GM21825 (cell line): ENCODE data around the gene FZD7.

Source experiments
- ATAC-seq: cut with Tn5 transposase; IDR thresholded peaks from one replicate; pipeline ENCODE4 v1.9.1; 2021; ENCODE audit warnings: mild to moderate bottlenecking, moderate library complexity; ENCODE audit not compliant: unreplicated experiment

FZD7 gene

DNA sequence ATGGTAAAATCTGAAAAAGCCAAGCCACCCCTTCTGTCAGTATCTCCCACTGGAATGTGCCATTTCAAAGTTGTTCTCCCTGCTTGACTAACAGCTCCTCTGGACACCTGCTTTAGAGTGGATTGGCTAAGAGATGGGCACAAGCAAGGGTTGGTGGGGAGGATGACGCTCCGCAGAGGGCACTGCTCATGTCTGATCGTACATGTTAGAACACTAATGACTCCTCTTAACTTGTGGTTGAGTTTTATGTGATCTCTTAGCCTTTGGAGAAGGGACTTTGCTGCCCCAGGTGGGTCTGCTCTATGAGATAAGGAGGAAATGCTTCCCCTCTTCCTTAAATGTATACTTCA is 31.2 kb downstream of the FZD7 start:
- ATAC-seq = no peak

DNA sequence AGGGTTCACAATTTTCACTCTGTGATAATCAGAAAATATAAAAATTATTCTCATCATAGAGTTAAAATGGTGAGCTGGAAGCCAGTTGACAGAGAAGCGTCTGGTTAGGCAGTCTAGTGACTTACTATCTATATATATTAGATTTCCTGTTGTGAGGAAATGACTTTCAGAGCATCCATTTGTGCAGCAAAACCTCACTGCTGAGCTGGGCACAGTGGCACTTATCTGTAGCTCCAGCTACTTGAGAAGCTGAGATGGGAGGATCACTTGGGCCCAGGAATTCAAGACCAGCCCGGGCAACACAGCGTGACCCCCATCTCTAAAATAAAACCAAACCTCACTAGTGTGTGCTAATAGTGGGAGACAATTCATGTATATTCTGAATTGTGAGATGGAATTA is 32.2 kb downstream of the FZD7 start:
- ATAC-seq = no peak

DNA sequence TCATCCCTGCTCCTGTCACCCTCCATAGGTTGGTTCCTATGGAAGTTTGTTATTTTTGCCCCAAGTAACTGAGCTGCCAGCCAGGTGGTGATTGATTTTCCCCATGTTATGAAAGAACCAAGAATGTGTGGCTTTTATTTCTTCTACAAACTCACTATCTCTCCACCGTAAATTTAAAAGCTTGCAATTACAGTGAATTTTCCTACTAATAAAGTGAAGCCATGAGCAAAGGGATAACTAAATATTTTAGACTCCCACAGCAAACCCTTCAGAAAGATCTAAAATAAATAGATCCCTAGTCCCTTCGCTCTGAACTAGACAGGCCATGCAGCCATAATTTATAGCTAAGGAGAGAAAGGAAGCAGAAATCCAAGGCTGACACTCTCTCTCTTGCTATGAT is 33.2 kb downstream of the FZD7 start:
- ATAC-seq = no peak

DNA sequence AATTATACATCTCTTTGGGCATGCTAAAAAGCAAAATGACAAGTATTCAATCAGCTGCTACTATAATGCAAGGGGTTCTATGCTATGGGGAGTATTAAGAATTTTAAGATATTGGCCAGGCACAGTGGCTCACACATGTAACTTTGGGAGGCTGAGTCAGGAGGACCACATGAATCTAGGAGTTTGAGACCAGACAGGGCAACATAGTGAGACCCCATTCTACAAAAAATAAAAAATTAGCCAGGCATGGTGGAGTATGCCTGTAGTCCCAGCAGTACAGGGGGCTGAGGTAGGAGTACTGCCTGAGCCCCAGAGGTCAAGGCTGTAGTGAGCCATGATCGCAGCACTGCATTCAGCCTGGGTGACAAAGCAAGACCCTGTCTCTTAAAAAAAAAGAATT is 33.9 kb downstream of the FZD7 start:
- no peak for ATAC-seq

DNA sequence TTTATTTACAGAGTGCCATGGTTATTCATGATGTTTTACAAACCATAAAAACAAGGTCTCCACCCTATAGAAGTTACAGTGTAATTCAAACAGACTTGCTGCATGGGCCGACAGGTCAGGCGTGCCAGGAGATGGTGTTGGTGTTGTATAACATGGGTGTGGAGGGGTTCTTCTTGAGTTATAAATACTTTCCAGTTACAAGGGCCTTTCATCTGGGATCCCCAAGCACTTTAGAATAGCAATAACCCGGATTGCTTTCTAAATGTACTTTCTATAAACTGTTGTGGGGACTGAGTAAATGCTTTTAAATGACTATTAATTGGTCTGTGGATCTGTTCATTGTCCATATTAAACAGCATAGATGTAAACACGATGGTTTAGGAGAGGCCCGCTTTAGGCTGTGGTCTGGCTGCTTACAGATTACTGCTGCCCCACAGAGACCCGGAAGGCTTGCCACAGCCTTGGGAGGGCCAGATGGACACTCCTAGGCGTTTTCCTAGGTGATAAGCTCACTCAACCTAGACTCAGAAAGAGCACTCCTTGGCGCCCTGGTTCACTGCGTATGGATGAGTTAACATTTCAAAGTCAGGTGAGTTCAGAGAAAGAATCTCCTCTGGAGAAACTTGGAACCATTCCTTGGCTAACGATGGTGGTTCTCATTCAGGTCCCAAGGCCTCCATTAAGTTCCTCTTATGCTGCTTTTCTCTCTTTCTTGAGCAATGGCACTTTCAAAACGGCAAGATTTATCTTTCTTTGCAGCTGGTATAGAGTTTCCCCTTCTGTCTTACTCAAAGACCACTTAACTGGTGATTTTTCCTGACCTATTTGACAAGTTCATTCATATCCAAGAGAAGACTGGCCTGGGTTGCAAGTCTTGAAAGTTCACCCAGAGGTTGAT is 35.8 kb downstream of the FZD7 start:
- ATAC-seq = no peak

DNA sequence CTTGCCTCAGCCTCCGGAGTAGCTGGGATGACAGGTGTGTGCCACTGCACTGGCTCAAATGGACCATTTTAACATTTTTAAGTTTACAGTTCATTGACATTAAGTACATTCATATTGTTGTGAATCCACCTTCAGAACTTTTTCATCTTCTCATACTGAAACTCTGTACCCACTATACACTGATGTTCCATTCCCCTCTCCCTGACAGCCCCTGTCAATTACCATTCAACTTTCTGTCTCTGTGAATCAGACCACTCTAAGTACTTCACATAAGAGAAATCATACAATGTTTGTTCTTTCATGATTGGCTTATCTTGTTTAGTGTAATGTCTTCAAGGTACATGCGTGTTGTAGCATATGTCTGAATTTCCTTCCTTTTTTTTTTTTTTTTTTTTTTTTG is 37.5 kb downstream of the FZD7 start:
- no peak for ATAC-seq

DNA sequence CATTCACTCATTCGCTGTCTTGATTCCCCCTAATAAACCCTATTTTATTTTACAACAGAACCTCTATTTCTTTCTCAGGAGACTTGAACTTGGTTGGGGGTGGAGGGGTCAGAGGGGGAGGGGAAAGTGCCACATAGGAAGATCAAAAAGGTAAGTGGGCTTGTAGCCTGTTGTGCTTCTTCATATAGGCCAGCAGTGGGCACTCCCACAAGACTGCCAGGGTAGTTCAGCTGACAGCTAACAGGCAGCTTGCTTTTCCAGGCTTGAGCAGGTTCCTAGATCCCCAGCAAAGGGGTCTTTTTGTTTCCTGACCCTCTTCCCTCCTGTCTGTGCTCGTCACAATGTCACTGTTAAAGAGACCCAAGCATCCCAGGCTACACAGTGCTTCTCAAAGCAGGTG is 38.6 kb downstream of the FZD7 start:
- no peak for ATAC-seq

DNA sequence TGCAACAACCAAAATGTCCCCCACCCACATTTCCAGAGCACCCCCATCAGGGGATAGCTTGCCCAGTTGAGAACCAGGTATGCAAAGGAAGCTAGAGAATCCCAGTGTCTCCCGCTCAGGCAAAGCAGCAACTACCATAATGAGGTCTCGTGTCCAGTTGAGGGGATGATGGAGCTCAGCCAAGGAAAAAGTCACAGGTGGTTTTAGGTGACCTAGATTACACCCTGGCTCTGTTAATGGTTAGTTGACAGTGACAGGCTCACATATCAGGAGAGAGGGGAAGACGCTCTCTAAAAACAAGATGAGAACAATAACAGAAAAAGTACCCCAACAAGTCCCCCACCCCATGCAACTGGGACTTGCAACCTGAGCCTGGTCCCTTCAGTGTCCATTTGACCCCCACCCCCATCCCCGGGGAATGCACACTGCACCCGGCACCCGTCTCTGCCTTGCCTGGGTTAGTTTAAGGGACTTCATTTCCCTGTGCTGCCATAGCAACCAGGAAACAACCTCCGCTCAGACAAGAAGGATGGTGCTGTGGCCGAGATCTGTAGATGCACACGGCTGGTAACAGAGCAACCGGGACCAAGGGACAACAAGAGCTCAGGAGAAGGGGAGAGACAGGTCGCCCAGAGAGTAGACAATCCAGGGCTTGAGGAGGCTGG is 39.2 kb downstream of the FZD7 start, which contains the start of gene KIAA2012:
TSS of gene KIAA2012 (plus strand) at position 519 of the 665 bp plus-strand sequence. CDS start 373 bp downstream, outside the sequence.
- ATAC-seq = no peak

DNA sequence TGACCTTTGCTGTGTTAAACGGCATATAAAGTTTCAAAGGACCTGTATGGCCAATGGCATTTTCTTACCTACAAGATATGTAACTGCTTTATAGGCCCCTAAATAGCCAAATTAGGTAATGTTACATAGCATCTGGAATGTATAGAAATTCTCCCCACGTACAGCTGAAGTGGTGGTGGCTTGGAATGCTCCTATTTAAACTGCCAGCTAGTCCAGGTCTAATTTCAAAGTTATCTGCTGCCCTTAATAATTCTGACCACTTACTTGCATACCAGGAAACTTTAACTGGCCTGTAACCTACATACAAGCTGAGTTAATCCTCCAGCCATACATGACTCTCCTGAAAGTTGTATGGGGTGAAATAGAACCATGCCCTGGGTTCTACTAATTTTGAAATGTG is 40.7 kb downstream of the FZD7 start:
- ATAC-seq = no peak

DNA sequence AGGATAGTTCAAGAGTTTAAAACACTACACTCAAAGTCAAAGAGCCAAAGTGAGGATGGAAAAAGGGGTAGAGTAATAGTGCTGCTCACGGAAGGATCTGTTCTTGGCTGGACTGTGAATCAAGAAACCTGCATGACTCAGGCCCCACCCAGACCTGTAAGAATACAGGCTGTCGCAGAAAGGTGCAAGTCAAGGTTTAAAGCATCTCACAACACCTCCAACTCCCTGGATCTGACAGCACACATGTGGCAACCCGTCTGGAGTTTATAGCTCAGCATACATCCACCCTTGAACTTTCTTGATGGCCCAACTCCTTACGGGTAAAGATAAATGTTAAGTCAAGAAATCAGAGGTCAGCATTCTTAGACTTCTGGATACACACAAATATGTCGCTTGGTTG is 45.7 kb downstream of the FZD7 start:
- no peak for ATAC-seq

DNA sequence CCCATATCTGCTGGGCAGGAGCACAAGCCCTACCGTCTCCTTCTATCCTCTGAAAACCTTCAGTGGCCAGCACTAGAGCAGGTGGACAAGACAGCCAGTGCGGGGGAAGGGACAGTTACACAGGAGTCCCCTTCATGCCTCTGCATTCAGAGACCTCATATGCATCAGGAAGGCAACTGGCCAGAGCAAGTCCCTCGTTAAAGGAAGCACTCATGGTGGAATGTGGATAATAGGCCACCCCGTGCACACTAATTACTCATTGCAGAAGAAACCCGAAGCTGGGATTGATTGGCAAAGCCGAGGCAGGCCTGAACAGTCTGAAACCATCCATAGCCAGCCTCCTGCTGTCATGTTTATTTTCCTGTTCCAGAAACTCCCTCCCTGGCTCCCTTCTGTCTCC is 50.6 kb downstream of the FZD7 start:
- ATAC-seq = no peak
